ENCODE results near the gene ONECUT1. TPM values are rescaled to one million over a fixed set of nuclear protein-coding genes. Genes with fewer than 3 reads are reported as not detected.

Gene ONECUT1
- total and polyA plus RNA-seq, 2 of the 8 experiments (the other 6 are each of a cell fraction or from before 2014, with no cell fraction given) = 0.65 to 6.4 TPM

GRCh38 chr15:52730173-52730572, 60.0 kb downstream of the ONECUT1 start:
- Histone ChIP-seq H3K23ac (ENCODE audit: insufficient read length) (no peak overlapping the region), H3K79me1 (ENCODE audit: low read depth, low read length) (no peaks in the 10 kb centered on the region), H3K4ac (replicated peaks; ENCODE audit: insufficient read length, low read depth, low read length) (no peak overlapping the region), H2BK5ac (ENCODE audit: low read depth, low read length) (no peak overlapping the region), H3K23me2 (ENCODE audit: low read depth, low read length) (no peaks in the 10 kb centered on the region), H3K79me2 (ENCODE audit: control insufficient read depth in 1 of 2, insufficient read depth in 2 of 2, low read length in 2 of 2) (no peaks in the 10 kb centered on the region), H4K8ac (ENCODE audit: extremely low read depth, insufficient read depth, low read length) (no peak overlapping the region), H2BK12ac (ENCODE audit: low read depth, low read length) (no peak overlapping the region), H3K36me3 (ENCODE audit: control insufficient read depth in 2 of 4, insufficient read depth in 4 of 4, low read length in 3 of 4) (no peaks in the 10 kb centered on the region), H4K20me1 (replicated peaks in 1 of 2; ENCODE audit: control insufficient read depth in 1 of 2, insufficient read depth in 2 of 2, low read length in 2 of 2) (no peaks in the 10 kb centered on the region), H2BK20ac (ENCODE audit: low read length) (no peak overlapping the region), H2AK5ac (ENCODE audit: low read depth, low read length) (no peak overlapping the region), H3K9me3 (ENCODE audit: insufficient read depth in 2 of 2, low read depth in 1 of 2, low read length in 1 of 2) (no peaks in the 10 kb centered on the region), H3K27ac (ENCODE audit: low read depth, low read length) (no peak overlapping the region), H4K91ac (replicated peaks; ENCODE audit: insufficient read length, low read length) (no peak overlapping the region), H2BK120ac (replicated peaks; ENCODE audit: low read depth, low read length) (no peak overlapping the region), H3K9ac (replicated peaks in 1 of 4; ENCODE audit: extremely low read depth in 1 of 4, low read depth in 3 of 4, low read length in 3 of 4) (no peak overlapping the region), H3K18ac (ENCODE audit: extremely low read depth, low read length) (no peak overlapping the region), H4K5ac (ENCODE audit: insufficient read length, low read depth, low read length) (no peak overlapping the region), H2AFZ (ENCODE audit: low read length) (peak overlapping the region; percentile 35; the same call in 1 of the 2 replicates), H3K4me2 (ENCODE audit: insufficient read depth in 1 of 2, low read depth in 2 of 2, low read length in 2 of 2) (no peak overlapping the region), H3K14ac (ENCODE audit: insufficient read length) (no peak overlapping the region), H3K56ac (replicated peaks; ENCODE audit: insufficient read length, low read depth, low read length) (no peak overlapping the region), H3K27me3 (replicated peaks in 1 of 4; ENCODE audit: control insufficient read depth in 3 of 4, extremely low read depth in 1 of 4, insufficient read depth in 3 of 4, low read length in 3 of 4) (no peaks in the 10 kb centered on the region), H3K4me3 (ENCODE audit: extremely low read depth in 1 of 4, insufficient read depth in 2 of 4, low read depth in 3 of 4, low read length in 4 of 4) (no peak overlapping the region), H3K4me1 (replicated peaks in 1 of 4; ENCODE audit: control insufficient read depth in 3 of 4, insufficient read depth in 4 of 4, low read length in 3 of 4) (peaks cover 0 to 6% (median 1%) of the 10 kb centered on the region in 4 experiments; a peak in 4 of 7 replicates), H2BK15ac (ENCODE audit: low read length) (no peak overlapping the region)
- DNase-seq (ENCODE audit: low read depth in 1 of 2, low spot score in 2 of 2) (no peak), FAIRE-seq (no peak)
- ChIA-PET CTCF (ENCODE audit: partially characterized antibody) (interaction anchor here (0.9 to 1.5 kb wide), 2 partner anchors 135 to 474 kb away, joined by 4 read pairs; no protein-coding TSS in a partner anchor), POLR2A (ENCODE audit: partially characterized antibody) (no interaction called here)
- WGBS, 2 experiments (ENCODE audit: extremely low coverage in 1 of 2, insufficient coverage in 1 of 2, insufficient read length in 1 of 2, insufficient replicate concordance in 2 of 2, low coverage in 1 of 2, low lambda C conversion rate in 2 of 2, missing lambda C conversion rate in 1 of 2) = 87% methylated on average over 4 of the region's 4 CpGs; no CpG with 5 or more reads in 1 of the 2 experiments
- TF ChIP-seq SP2 (IDR thresholded peaks at IDR 0.05; ENCODE audit: low read length) = no peak
- TF ChIP-seq, protein P1, sequence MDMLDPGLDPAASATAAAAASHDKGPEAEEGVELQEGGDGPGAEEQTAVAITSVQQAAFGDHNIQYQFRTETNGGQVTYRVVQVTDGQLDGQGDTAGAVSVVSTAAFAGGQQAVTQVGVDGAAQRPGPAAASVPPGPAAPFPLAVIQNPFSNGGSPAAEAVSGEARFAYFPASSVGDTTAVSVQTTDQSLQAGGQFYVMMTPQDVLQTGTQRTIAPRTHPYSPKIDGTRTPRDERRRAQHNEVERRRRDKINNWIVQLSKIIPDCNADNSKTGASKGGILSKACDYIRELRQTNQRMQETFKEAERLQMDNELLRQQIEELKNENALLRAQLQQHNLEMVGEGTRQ (IDR thresholded peaks at IDR 0.05; ENCODE audit: low read length) = no peak
- no peak for TF ChIP-seq EGR1 (IDR thresholded peaks at IDR 0.05; ENCODE audit: borderline replicate concordance, low read depth, low read length)
- no peak for TF ChIP-seq POU5F1 (IDR thresholded peaks at IDR 0.05; ENCODE audit: low read depth, low read length)
- no peak for TF ChIP-seq BCL11A (IDR thresholded peaks at IDR 0.05; ENCODE audit: low read depth in 2 of 2, low read length in 2 of 2)
